Measurements from ENCODE around the gene NLRP9.

NLRP9 gene

GRCh38 chr19:55716531-55716930 lies 21.7 kb downstream of the NLRP9 start:
- no peak for TF ChIP-seq MYC (IDR thresholded peaks at IDR 0.05; ENCODE audit: low read depth, low read length)
- no peak for TF ChIP-seq CTCF (IDR thresholded peaks at IDR 0.05; ENCODE audit: low read depth, low read length)
- TF ChIP-seq, protein P1, sequence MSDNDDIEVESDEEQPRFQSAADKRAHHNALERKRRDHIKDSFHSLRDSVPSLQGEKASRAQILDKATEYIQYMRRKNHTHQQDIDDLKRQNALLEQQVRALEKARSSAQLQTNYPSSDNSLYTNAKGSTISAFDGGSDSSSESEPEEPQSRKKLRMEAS (IDR thresholded peaks at IDR 0.05; ENCODE audit: low read depth, low read length), result no peak
- TF ChIP-seq POLR2A (IDR thresholded peaks at IDR 0.05; ENCODE audit: extremely low read depth, insufficient read length), result no peak
- no peak overlapping the region for H3K4me3 ChIP-seq (ENCODE audit: low read depth, low read length)
- DNase-seq (ENCODE audit: low read depth), result no peak

- DNase-seq (ENCODE audit: low read depth), result no peak
- no peak overlapping the region for H3K4me3 ChIP-seq (ENCODE audit: low read depth, low read length)
- TF ChIP-seq, protein P1 (IDR thresholded peaks at IDR 0.05; ENCODE audit: low read depth, low read length), result no peak
- TF ChIP-seq POLR2A (IDR thresholded peaks at IDR 0.05; ENCODE audit: extremely low read depth, insufficient read length) (no peak), MYC (IDR thresholded peaks at IDR 0.05; ENCODE audit: low read depth, low read length) (no peak), CTCF (IDR thresholded peaks at IDR 0.05; ENCODE audit: low read depth, low read length) (no peak)
Observed at GRCh38 chr19:55712804-55713631, 25.2 kb downstream of the NLRP9 start.

DNA sequence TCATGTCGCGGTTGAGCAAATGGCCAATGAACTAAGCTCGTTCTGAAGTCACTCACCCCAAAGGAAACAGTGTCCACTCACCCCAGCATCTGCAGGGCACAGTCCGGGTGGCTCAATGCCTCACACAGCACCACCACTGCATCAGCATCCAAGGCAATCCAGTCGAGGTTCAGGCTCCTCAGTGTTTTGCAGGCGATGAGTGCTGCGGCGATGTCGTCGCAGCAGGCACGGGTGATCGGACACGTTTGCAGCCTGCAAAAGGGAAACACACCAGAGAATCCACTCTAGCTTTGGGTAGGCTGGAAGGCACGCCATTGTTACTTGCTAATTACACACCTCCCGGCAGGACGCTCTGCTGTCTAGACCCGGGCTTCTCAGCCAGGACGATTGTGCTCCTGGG lies 26.5 kb downstream of the NLRP9 start:
- TF ChIP-seq, protein P1 (IDR thresholded peaks at IDR 0.05; ENCODE audit: low read depth, low read length), result no peak
- TF ChIP-seq POLR2A (IDR thresholded peaks at IDR 0.05; ENCODE audit: extremely low read depth, insufficient read length) (no peak), CTCF (IDR thresholded peaks at IDR 0.05; ENCODE audit: low read depth, low read length) (no peak), MYC (IDR thresholded peaks at IDR 0.05; ENCODE audit: low read depth, low read length) (no peak)
- H3K4me3 ChIP-seq (ENCODE audit: low read depth, low read length), result no peak overlapping the region
- no peak for DNase-seq (ENCODE audit: low read depth)

- TF ChIP-seq MYC (IDR thresholded peaks at IDR 0.05; ENCODE audit: low read depth, low read length) (no peak), CTCF (IDR thresholded peaks at IDR 0.05; ENCODE audit: low read depth, low read length) (no peak), POLR2A (IDR thresholded peaks at IDR 0.05; ENCODE audit: extremely low read depth, insufficient read length) (no peak)
- TF ChIP-seq, protein P1 (IDR thresholded peaks at IDR 0.05; ENCODE audit: low read depth, low read length), result no peak
- H3K4me3 ChIP-seq (ENCODE audit: low read depth, low read length), result no peak overlapping the region
- DNase-seq (ENCODE audit: low read depth), result no peak
Observed at GRCh38 chr19:55705972-55706371, 32.2 kb downstream of the NLRP9 start.

DNA sequence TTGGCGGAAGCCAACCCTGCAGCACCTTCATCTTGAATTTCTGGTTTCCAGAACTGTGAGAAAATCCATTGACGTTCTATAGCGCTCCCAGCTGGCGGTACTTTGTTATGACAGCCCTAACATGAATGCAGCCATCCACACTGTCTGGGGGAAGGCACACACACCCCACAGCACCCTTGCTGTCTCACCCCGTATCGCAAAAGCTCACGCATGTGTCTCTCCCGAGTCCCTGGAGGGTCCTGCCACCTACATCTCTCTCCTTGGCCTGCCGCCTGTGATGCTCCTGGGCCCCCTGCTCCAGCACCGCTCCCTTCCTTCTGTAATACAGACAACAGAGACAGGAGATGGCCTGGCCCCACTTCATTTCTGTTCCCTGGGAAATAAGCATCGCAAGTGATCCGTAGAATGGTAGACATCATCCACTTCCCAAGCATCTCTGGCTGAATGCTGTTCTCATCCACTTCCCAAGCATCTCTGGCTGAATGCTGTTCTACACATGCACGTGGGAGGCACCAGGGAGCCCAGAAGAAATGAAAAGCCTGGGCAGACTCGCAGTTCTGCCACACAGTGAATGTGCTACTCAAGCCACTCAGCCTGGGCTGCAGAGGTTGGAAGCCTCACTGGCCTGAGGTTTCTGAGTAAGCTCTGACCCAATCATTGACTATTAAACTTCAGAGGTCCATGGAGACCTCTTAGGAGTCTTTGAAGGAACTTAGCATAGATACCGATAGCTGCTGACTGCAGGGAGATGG lies 33.5 kb downstream of the NLRP9 start:
- DNase-seq (ENCODE audit: low read depth), result peak; percentile 21
- TF ChIP-seq CTCF (IDR thresholded peaks at IDR 0.05; ENCODE audit: low read depth, low read length) (peak; percentile 21), MYC (IDR thresholded peaks at IDR 0.05; ENCODE audit: low read depth, low read length) (no peak)
- H3K4me3 ChIP-seq (ENCODE audit: low read depth, low read length), result no peak overlapping the region

All from NB4 (cell line).